CD4-positive, CD25-positive, alpha-beta regulatory T cell (primary cell): Measurements from ENCODE around the gene MARCHF9. TPM values are rescaled to one million over a fixed set of nuclear protein-coding genes. Genes with fewer than 3 reads are reported as not detected.
A peak's percentile ranks its signal among the peaks of the same experiment; 100 is the strongest.

Experiments
- ATAC-seq, 2 donors: fragments of 150-1000 bp; cut with Tn5 transposase; one replicate each; pipeline ENCODE4 v1.10.0; 2021; ENCODE audit warnings: low read depth in 2 of 2, moderate number of reproducible peaks in 2 of 2, moderate library complexity in 1 of 2
- DNase-seq, 3 donors: peaks; one replicate each; pipeline versions ENCODE4 v3.0.0 to v3.0.0-alpha.2; 2012 to 2022; ENCODE audit warnings: mixed read lengths in 1 of 3
- H3K27ac ChIP-seq: one replicate; pipeline ENCODE4 v1.7.0; 2013; ENCODE audit warnings: mild to moderate bottlenecking, low read length; ENCODE audit not compliant: insufficient read depth, poor library complexity, severe bottlenecking
- H3K27me3 ChIP-seq: one replicate; pipeline ENCODE4 v1.7.0; 2013; ENCODE audit warnings: low read length; ENCODE audit not compliant: control insufficient read depth, insufficient read depth
- H3K36me3 ChIP-seq: one replicate; pipeline ENCODE4 v1.7.0; 2013; ENCODE audit warnings: mild to moderate bottlenecking, low read length, moderate library complexity; ENCODE audit not compliant: control insufficient read depth, insufficient read depth
- H3K4me1 ChIP-seq: 2 replicates; pipeline ENCODE4 v1.7.0; 2013; ENCODE audit warnings: mild to moderate bottlenecking, low read length; ENCODE audit not compliant: insufficient read depth, control insufficient read depth, poor library complexity, severe bottlenecking
- H3K4me3 ChIP-seq: one replicate; pipeline ENCODE4 v1.7.0; 2013; ENCODE audit warnings: low read depth, mild to moderate bottlenecking, low read length, moderate library complexity
- H3K9me3 ChIP-seq, 2 experiments: 1 replicate in 1 of 2; 2 replicates in 1 of 2; pipeline ENCODE4 v1.7.0; 2013; ENCODE audit warnings: low read length in 2 of 2, mild to moderate bottlenecking in 1 of 2, moderate library complexity in 1 of 2; ENCODE audit not compliant: control insufficient read depth in 2 of 2
- H3K27ac Mint-ChIP-seq, 3 donors: one replicate each; pipeline ENCODE4 v1.8.0; 2020 to 2022; ENCODE audit warnings: mild to moderate bottlenecking in 3 of 3, mixed read lengths in 3 of 3, moderate library complexity in 2 of 3
- H3K27me3 Mint-ChIP-seq: one replicate; pipeline ENCODE4 v1.8.0; 2022; ENCODE audit warnings: mild to moderate bottlenecking, mixed read lengths
- H3K36me3 Mint-ChIP-seq: one replicate; pipeline ENCODE4 v1.8.0; 2020; ENCODE audit warnings: mixed read lengths
- H3K4me1 Mint-ChIP-seq, 4 donors: one replicate each; pipeline ENCODE4 v1.8.0; 2020 to 2022; ENCODE audit warnings: mixed read lengths in 4 of 4, mild to moderate bottlenecking in 1 of 4
- H3K4me3 Mint-ChIP-seq, 4 donors: one replicate each; pipeline ENCODE4 v1.8.0; 2020 to 2022; ENCODE audit warnings: mild to moderate bottlenecking in 4 of 4, mixed read lengths in 4 of 4, moderate library complexity in 3 of 4
- H3K9me3 Mint-ChIP-seq, 7 donors: one replicate each; pipeline ENCODE4 v1.8.0; 2020 to 2022; ENCODE audit warnings: mixed read lengths in 7 of 7, mild to moderate bottlenecking in 3 of 7, moderate library complexity in 2 of 7
- polyA plus RNA-seq, 4 donors: library from polyadenylated mRNA; unstranded; fragments of 300-500 nt; fragmentation: Illumina TruSeq; gene quantifications; one replicate each; pipeline ENCODE4 v1.2.3, GENCODE V29; 2021
- total RNA-seq: library from RNA; stranded (reverse); gene quantifications from one replicate; pipeline ENCODE4 v1.2.3, GENCODE V29; 2022

MARCHF9 gene
- total and polyA plus RNA-seq, 5 donors from 2014 or later: 2.2 to 35.4 (median 4.1) TPM

DNA sequence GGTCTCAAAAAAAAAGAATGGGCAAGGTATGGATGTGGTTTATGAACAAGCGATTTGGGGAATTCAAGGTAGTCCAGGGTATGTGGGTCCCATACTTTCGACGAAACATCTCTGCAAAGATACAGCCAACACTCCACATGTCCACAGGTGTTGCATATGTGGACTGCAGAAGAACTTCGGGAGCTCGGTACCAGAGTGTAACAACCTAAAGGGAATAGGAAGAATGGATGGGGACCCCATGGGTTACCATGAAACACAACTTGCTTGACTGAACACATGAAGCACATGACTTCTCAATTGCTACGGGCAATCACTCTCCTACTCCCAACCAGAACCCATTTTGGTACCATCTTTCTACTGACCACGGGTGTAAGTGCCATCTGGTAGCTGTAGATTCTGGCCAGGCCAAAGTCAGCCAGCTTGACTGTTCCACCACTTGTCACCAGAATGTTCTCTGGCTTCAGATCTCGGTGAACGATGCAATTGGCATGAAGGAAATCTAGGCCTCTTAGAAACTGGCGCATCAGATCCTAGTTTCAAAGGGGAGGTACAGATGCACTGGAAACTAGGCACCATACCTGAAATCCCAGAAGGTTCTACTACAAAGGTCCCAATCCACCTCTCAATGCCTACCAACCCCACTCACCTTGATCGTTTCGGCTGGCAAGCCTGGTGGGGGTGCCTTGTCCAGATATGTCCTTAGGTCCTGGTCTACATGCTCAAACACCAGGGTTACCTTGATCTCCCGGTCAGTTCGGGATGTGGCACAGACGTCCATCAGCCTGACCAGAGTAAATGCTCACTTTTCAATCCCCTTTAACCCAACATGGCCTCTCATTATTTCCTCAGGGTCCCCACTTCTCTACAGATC is 4.1 kb upstream of the MARCHF9 start:
- Mint-ChIP-seq H3K4me3 (peak overlapping the region; percentile 49 to 98 (median 93)), H3K27me3 (no peaks in the 10 kb centered on the region), H3K36me3 (peaks cover 10% of the 10 kb centered on the region), H3K27ac (peak overlapping the region; percentile 64 to 99 (median 98)), H3K4me1 (peaks cover 12 to 60% (median 36%) of the 10 kb centered on the region in 4 donors), H3K9me3 (no peaks in the 10 kb centered on the region)
- ATAC-seq (no peak), DNase-seq (no peak)
- Histone ChIP-seq H3K4me3 (peak overlapping the region; percentile 63), H3K27ac (peak overlapping the region; percentile 92), H3K36me3 (peaks cover 25% of the 10 kb centered on the region), H3K27me3 (no peaks in the 10 kb centered on the region), H3K9me3 (no peaks in the 10 kb centered on the region), H3K4me1 (peaks cover 35% of the 10 kb centered on the region)

DNA sequence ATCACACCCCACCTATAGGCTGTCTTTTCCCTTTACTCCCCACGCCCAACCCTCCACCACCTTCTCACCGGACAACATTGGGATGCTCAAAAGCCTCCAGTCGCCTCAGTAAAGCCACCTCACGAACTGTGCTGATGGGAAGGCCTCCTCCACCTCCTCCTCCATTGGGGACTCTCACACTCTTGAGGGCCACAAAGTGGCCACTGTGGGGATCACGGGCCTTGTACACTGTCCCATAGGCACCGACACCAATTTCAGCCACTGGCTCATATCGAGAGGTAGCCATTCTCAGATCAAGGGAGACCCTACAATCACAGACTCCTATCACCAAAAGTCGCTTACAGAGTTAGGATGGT is 3.5 kb upstream of the MARCHF9 start:
- no peak for DNase-seq
- no peak for ATAC-seq
- Histone ChIP-seq H3K27ac (peak overlapping the region; percentile 92), H3K4me3 (peak overlapping the region; percentile 63), H3K36me3 (peaks cover 25% of the 10 kb centered on the region), H3K27me3 (no peaks in the 10 kb centered on the region), H3K9me3 (no peaks in the 10 kb centered on the region), H3K4me1 (peaks cover 41% of the 10 kb centered on the region)
- H3K4me3 Mint-ChIP-seq: peak overlapping the region; percentile 90 to 98 (median 93)
- H3K9me3 Mint-ChIP-seq: no peaks in the 10 kb centered on the region
- H3K4me1 Mint-ChIP-seq: peaks cover 16 to 59% (median 37%) of the 10 kb centered on the region in 4 donors
- H3K27me3 Mint-ChIP-seq: peaks cover 4% of the 10 kb centered on the region
- peak overlapping the region; percentile 64 to 99 (median 98) for H3K27ac Mint-ChIP-seq
- H3K36me3 Mint-ChIP-seq: peaks cover 10% of the 10 kb centered on the region

DNA sequence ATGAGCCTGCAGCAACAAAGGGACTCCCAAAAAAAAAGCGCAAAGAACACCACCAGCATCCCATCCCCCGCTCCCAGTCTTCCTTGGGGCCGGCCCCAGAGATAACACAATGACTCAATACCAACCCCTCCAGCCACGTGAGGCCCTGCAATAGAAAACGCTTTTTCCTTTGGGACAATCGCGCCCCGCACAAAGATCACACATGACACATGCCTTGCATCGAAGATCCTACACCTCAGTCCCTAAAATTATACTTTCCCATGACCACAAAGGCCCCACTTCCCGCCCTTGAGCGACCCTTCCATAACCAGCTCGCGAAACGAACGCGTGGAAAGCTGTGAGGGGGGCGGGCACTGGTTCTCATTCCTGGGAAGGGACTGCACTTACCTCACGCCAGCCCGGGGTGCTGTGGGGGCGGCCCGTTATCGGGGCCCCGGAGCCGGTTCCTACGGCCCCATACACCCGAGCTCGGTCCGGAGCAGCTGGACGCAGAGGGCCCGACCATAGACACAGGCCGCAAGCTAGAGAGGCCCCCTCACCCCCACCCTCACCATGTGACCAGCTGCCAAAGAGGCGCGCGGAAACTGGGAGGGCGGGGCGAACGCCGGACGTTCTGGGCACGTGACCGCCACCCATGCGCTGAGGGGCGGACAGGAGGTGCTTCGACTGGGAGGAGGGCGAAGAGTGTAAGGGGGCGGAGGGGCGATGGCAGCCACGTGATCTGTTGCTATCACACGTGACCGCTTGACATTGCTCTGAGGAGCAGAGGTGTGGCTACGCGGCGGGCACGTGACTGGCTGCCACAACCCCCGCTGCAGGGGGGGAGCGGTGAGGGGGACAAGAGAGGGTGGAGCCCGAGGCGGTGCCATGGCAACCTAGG is 2.9 kb upstream of the MARCHF9 start, which contains the start of gene CDK4:
Gene CDK4, minus strand, starts transcription at position 523 of the 880 bp plus-strand sequence. CDS start 593 bp downstream, outside the sequence.
- Mint-ChIP-seq H3K4me1 (peaks cover 22 to 61% (median 42%) of the 10 kb centered on the region in 4 donors), H3K27ac (peak within 1 kb of the TSS; percentile 69 to 99 (median 98)), H3K9me3 (no peaks in the 10 kb centered on the region), H3K36me3 (peaks cover 10% of the 10 kb centered on the region), H3K4me3 (peak within 1 kb of the TSS; percentile 90 to 98 (median 93)), H3K27me3 (peaks cover 4% of the 10 kb centered on the region)
- DNase-seq: peak; percentile 99 to 100 (median 100)
- Histone ChIP-seq H3K9me3 (no peaks in the 10 kb centered on the region), H3K4me1 (peaks cover 47% of the 10 kb centered on the region), H3K27me3 (no peaks in the 10 kb centered on the region), H3K27ac (peak within 1 kb of the TSS; percentile 92), H3K36me3 (peaks cover 24% of the 10 kb centered on the region), H3K4me3 (peak within 1 kb of the TSS; percentile 69)
- ATAC-seq: peak; percentile 83 to 85

DNA sequence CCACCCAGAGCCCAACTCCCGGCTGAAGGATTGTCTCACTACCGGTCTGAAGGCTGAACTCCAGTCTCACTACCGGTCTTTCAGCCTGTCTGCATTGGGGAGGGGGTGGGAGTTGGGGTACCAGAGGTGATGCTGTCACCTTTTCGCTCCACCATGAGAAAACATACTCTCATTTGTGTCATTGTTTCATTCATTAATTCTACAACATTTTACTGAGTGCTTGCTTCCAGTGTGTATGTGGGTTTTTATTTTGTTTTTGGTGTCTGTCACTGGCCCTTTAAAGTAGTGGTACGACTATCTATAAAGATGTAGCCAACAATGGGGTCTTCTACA is 2.3 kb upstream of the MARCHF9 start:
- H3K4me3 Mint-ChIP-seq: peak overlapping the region; percentile 90 to 98 (median 93)
- H3K27ac Mint-ChIP-seq: peak overlapping the region; percentile 62 to 99 (median 98)
- Histone ChIP-seq H3K27me3 (no peaks in the 10 kb centered on the region), H3K4me3 (peak overlapping the region; percentile 69), H3K36me3 (peaks cover 20% of the 10 kb centered on the region), H3K4me1 (peaks cover 49% of the 10 kb centered on the region), H3K27ac (peak overlapping the region; percentile 92), H3K9me3 (no peaks in the 10 kb centered on the region)
- H3K36me3 Mint-ChIP-seq: peaks cover 10% of the 10 kb centered on the region
- DNase-seq (no peak), ATAC-seq (no peak)
- peaks cover 22 to 63% (median 41%) of the 10 kb centered on the region in 4 donors for H3K4me1 Mint-ChIP-seq
- no peaks in the 10 kb centered on the region for H3K9me3 Mint-ChIP-seq
- peaks cover 4% of the 10 kb centered on the region for H3K27me3 Mint-ChIP-seq

DNA sequence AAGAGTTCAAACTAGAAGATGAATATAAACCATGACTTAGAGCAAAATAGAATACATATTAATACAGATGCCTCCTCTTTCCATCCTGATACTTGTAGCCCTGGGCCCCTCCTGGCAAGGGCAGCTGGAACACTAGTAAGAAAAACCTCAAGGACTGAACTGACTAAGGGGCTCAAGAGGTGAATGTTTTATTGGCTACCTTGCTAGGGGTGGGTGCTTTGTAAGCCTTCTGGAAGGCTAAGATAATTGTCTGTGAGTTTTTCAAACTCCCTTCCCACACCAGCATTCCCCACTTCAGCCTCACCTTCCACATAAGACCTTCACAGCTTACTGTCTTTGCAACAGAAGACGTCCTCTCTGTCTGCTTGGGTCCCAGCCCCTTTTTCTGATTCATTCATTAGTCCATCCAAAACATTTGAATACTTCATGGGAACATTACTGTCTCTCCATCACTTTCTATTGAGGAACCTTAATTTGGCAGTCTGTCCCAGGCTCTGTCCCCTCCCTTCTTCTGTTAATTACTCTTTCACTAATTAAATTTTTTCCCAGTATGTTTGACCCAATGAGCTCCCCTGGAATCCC is 1.1 kb upstream of the MARCHF9 start:
- Mint-ChIP-seq H3K9me3 (no peaks in the 10 kb centered on the region), H3K36me3 (peaks cover 8% of the 10 kb centered on the region)
- ATAC-seq: no peak

DNA sequence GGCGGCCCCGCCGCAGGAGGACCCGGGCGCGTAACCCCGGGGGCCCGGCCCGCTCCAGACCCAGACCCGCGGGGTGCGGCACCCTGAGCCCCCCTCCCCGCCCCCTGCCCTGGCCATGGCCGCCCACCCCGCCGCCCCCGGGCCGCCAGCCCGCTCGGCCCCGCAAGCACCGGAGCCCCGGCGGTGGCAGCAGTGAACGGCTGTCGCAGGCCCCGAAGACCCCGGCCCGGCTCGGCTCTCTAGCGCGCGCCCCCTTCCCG is 221 bp downstream of the MARCHF9 start:
- no peaks in the 10 kb centered on the region for H3K9me3 Mint-ChIP-seq
- Histone ChIP-seq H3K27me3 (no peaks in the 10 kb centered on the region), H3K4me1 (peaks cover 49% of the 10 kb centered on the region), H3K27ac (peak overlapping the region; percentile 92), H3K9me3 (no peaks in the 10 kb centered on the region), H3K4me3 (no peak overlapping the region), H3K36me3 (peaks cover 22% of the 10 kb centered on the region)
- H3K27me3 Mint-ChIP-seq: peaks cover 4% of the 10 kb centered on the region
- H3K4me3 Mint-ChIP-seq: no peak overlapping the region
- H3K27ac Mint-ChIP-seq: no peak overlapping the region
- ATAC-seq: no peak
- DNase-seq: no peak
- peaks cover 22 to 76% (median 50%) of the 10 kb centered on the region in 4 donors for H3K4me1 Mint-ChIP-seq
- H3K36me3 Mint-ChIP-seq: peaks cover 13% of the 10 kb centered on the region

More for the DNA sequence above, 1.1 kb upstream of the MARCHF9 start:
- no peak for DNase-seq
- Histone ChIP-seq H3K27ac (peak overlapping the region; percentile 92), H3K9me3 (no peaks in the 10 kb centered on the region), H3K27me3 (no peaks in the 10 kb centered on the region), H3K36me3 (peaks cover 25% of the 10 kb centered on the region), H3K4me3 (peak overlapping the region; percentile 74), H3K4me1 (peaks cover 49% of the 10 kb centered on the region)
- Mint-ChIP-seq H3K27me3 (peaks cover 4% of the 10 kb centered on the region), H3K4me1 (peaks cover 22 to 68% (median 41%) of the 10 kb centered on the region in 4 donors), H3K27ac (peak overlapping the region; percentile 95 to 99 (median 98)), H3K4me3 (peak overlapping the region; percentile 90 to 98 (median 96))
